HK-2 (cell line): Measurements from ENCODE around the gene ZNF567.

Experiments used
- DNase-seq: peaks from one replicate; pipeline ENCODE4 v3.0.0-alpha.2; 2018; ENCODE audit not compliant: unreplicated experiment

Gene ZNF567

DNA sequence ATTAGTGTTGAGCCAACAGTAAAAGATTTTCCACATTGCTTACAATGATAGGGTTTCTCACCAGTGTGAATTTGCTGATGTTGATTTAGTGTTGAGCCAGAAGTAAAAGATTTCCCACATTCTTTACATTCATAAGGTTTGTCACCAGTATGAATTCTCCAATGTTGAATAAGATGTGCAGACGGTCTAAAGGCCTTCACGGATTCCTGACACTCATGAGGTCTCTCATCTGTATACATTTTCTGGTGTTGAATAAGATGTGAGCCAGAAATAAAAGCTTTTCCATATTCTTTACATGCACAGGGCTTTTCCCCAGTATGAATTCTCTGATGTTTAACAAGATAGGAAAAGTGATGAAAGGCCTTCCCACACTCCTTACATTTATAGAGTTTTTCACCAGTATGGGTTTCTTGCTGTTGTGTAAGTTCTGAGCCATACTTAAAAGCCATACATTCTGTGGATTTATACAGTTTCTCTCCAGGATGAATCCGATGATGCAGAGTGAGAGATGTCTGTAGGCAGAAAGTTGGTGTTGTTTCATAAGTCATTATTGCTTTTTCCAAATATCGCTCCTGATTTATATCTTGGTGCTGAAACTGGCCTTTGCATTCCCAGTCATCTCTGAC lies 62.8 kb downstream of the ZNF567 start:
- no peak for DNase-seq
